Gastrocnemius medialis (tissue), 4 donors: Measurements from ENCODE around the gene MSI2. TPM values are rescaled to one million over a fixed set of nuclear protein-coding genes. Genes with fewer than 3 reads are reported as not detected.

Experiments
- ATAC-seq, 2 donors: fragments of 150-250 bp; one replicate each; pipeline ENCODE4 v1.9.1; 2016
- DNase-seq, 2 donors: peaks; one replicate each; pipeline ENCODE4 v3.0.0-alpha.2; 2019
- H3K27ac ChIP-seq, 4 donors: fragments of 200-600 bp; sonication (generic); 1 replicate in 1 of 4; 2 replicates in 3 of 4; pipeline ENCODE4 v1.5.1; 2016 to 2018; ENCODE audit warnings: mild to moderate bottlenecking in 2 of 4, moderate library complexity in 1 of 4
- H3K27me3 ChIP-seq, 3 donors: fragments of 200-600 bp; sonication (generic) in 2 of 3; 1 replicate in 1 of 3; 2 replicates in 2 of 3; pipeline versions ENCODE4 v1.5.1 to v1.6.0; 2016 to 2019; ENCODE audit warnings: mild to moderate bottlenecking in 1 of 3, moderate library complexity in 1 of 3
- H3K36me3 ChIP-seq, 2 donors: fragments of 200-600 bp; sonication (generic) in 1 of 2; one replicate each; pipeline ENCODE4 v1.5.1; 2017 to 2018
- H3K4me1 ChIP-seq, 2 donors: fragments of 200-600 bp; sonication (generic) in 1 of 2; one replicate each; pipeline ENCODE4 v1.5.1; 2016 to 2017; ENCODE audit warnings: mild to moderate bottlenecking in 2 of 2
- H3K4me3 ChIP-seq, 4 donors: fragments of 200-600 bp; sonication (generic) in 3 of 4; 1 replicate in 1 of 4; 2 replicates in 3 of 4; pipeline ENCODE4 v1.5.1; 2016 to 2019; ENCODE audit warnings: mild to moderate bottlenecking in 2 of 4
- H3K9me3 ChIP-seq, 3 donors: fragments of 200-600 bp; sonication (generic) in 2 of 3; 1 replicate in 1 of 3; 2 replicates in 2 of 3; pipeline ENCODE4 v1.5.1; 2016 to 2019
- CTCF ChIP-seq, 5 experiments: fragments of 450-650 bp in 3 of 5; fragments of 200-600 bp in 2 of 5; sonication (generic) in 2 of 5; IDR thresholded peaks in 4 of 5; conservative IDR thresholded peaks in 1 of 5; 1 replicate in 4 of 5; 2 replicates in 1 of 5; pipeline ENCODE4 v1.5.1; 2016 to 2019; ENCODE audit warnings: antibody characterized with exemption in 5 of 5, mild to moderate bottlenecking in 3 of 5, moderate library complexity in 3 of 5
- POLR2A ChIP-seq, 2 donors: fragments of 450-650 bp; IDR thresholded peaks; one replicate each; pipeline ENCODE4 v1.6.1; 2017; ENCODE audit warnings: antibody characterized with exemption in 2 of 2, mild to moderate bottlenecking in 2 of 2, moderate library complexity in 2 of 2
- in situ Hi-C, 4 donors: fragments of 200-750 bp; cut with MboI; loops; one replicate each; pipeline versions ENCODE4 v1.15.0 to v1.8.0; 2017; ENCODE audit warnings: low sequenced_read_pairs in 4 of 4
- intact Hi-C: fragments of 100-400 bp; cut with DNase I; formaldehyde crosslinking; loops from one replicate; pipeline ENCODE4 v1.15.1; 2023; ENCODE audit warnings: low total_unique reads
- total RNA-seq, 4 donors: library from RNA; depleted of rRNA; stranded (reverse); fragments of >200 nt; gene quantifications; one replicate each; pipeline versions ENCODE4 v1.1.0 to v1.2.3, GENCODE V29; 2016

Gene MSI2
- total RNA-seq, 4 donors from 2014 or later = 33.1 to 66.2 (median 48.5) TPM

GRCh38 chr17:57225127-57225526 is 31.2 kb upstream of the MSI2 start:
- no peaks in the 10 kb centered on the region for H3K36me3 ChIP-seq
- no peak for TF ChIP-seq CTCF (IDR thresholded peaks at IDR 0.05 in 4 of 5, conservative IDR thresholded peaks at IDR 0.05 in 1 of 5)
- no peak for TF ChIP-seq POLR2A (IDR thresholded peaks at IDR 0.05)
- ATAC-seq (no peak), DNase-seq (no peak)
- H3K4me3 ChIP-seq = no peak overlapping the region
- no peaks in the 10 kb centered on the region for H3K4me1 ChIP-seq
- H3K27me3 ChIP-seq = no peaks in the 10 kb centered on the region
- no peaks in the 10 kb centered on the region for H3K9me3 ChIP-seq
- no peak overlapping the region for H3K27ac ChIP-seq
- intact Hi-C loops = no loop called here
- in situ Hi-C loops = loop anchor here in 2 of 4 donors (25.0 kb wide), 2 partner anchors 512 to 612 kb away; partner anchors contain the start of gene CCDC182 (in 1 of the 2)

GRCh38 chr17:57226793-57227192 is 29.5 kb upstream of the MSI2 start:
- no peak overlapping the region for H3K4me3 ChIP-seq
- no peaks in the 10 kb centered on the region for H3K27me3 ChIP-seq
- in situ Hi-C loops = loop anchor here in 2 of 4 donors (25.0 kb wide), 2 partner anchors 511 to 611 kb away; partner anchors contain the start of gene CCDC182 (in 1 of the 2)
- intact Hi-C loops = no loop called here
- DNase-seq (no peak), ATAC-seq (no peak)
- TF ChIP-seq POLR2A (IDR thresholded peaks at IDR 0.05) = no peak
- no peak for TF ChIP-seq CTCF (IDR thresholded peaks at IDR 0.05 in 4 of 5, conservative IDR thresholded peaks at IDR 0.05 in 1 of 5)
- H3K9me3 ChIP-seq = no peaks in the 10 kb centered on the region
- H3K36me3 ChIP-seq = no peaks in the 10 kb centered on the region
- no peaks in the 10 kb centered on the region for H3K4me1 ChIP-seq
- no peak overlapping the region for H3K27ac ChIP-seq

GRCh38 chr17:57228911-57229310 is 27.4 kb upstream of the MSI2 start:
- Histone ChIP-seq H3K36me3 (no peaks in the 10 kb centered on the region), H3K9me3 (no peaks in the 10 kb centered on the region), H3K27ac (no peak overlapping the region), H3K27me3 (no peaks in the 10 kb centered on the region), H3K4me1 (no peaks in the 10 kb centered on the region), H3K4me3 (no peak overlapping the region)
- intact Hi-C loops (no loop called here), in situ Hi-C loops (loop anchor here in 2 of 4 donors (25.0 kb wide), 2 partner anchors 508 to 608 kb away; partner anchors contain the start of gene CCDC182 (in 1 of the 2))
- ATAC-seq (no peak), DNase-seq (no peak)
- TF ChIP-seq POLR2A (IDR thresholded peaks at IDR 0.05) (no peak), CTCF (IDR thresholded peaks at IDR 0.05 in 4 of 5, conservative IDR thresholded peaks at IDR 0.05 in 1 of 5) (no peak)

GRCh38 chr17:57234061-57234738 is 22.1 kb upstream of the MSI2 start:
- intact Hi-C loops = no loop called here
- TF ChIP-seq CTCF (IDR thresholded peaks at IDR 0.05 in 4 of 5, conservative IDR thresholded peaks at IDR 0.05 in 1 of 5) = no peak
- no peak for TF ChIP-seq POLR2A (IDR thresholded peaks at IDR 0.05)
- no peaks in the 10 kb centered on the region for H3K4me1 ChIP-seq
- ATAC-seq (no peak), DNase-seq (no peak)
- no peak overlapping the region for H3K4me3 ChIP-seq
- no peaks in the 10 kb centered on the region for H3K36me3 ChIP-seq
- H3K27me3 ChIP-seq = no peaks in the 10 kb centered on the region
- in situ Hi-C loops = loop anchor here in 2 of 4 donors (10.0 to 25.0 kb wide), 3 partner anchors 503 to 603 kb away; partner anchors contain the start of gene CCDC182 (in 1 of the 2)
- no peak overlapping the region for H3K27ac ChIP-seq
- H3K9me3 ChIP-seq = no peaks in the 10 kb centered on the region
